Measurements from ENCODE around the gene SLC9A5.

DNA sequence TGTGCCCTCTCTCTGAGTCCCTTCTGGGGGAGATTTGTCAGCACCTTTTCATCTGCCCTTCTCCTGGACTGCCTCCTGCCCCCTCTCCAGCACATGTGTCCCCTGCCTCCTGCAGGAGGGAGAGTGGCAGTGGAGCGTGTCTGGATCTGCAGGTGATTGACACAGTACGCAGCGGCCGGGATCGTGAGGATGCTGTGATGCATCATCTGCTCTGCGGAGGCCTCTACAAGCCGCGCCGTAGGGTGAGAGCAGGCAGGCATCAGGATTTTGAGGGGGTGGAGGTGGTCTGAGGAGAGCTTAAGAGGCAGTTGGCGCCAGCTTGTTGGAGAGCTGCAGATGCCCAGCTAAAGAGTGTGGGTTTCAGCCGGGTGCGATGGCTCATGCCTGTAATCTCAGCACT lies 10.9 kb downstream of the SLC9A5 start:
- TF ChIP-seq, protein P1, sequence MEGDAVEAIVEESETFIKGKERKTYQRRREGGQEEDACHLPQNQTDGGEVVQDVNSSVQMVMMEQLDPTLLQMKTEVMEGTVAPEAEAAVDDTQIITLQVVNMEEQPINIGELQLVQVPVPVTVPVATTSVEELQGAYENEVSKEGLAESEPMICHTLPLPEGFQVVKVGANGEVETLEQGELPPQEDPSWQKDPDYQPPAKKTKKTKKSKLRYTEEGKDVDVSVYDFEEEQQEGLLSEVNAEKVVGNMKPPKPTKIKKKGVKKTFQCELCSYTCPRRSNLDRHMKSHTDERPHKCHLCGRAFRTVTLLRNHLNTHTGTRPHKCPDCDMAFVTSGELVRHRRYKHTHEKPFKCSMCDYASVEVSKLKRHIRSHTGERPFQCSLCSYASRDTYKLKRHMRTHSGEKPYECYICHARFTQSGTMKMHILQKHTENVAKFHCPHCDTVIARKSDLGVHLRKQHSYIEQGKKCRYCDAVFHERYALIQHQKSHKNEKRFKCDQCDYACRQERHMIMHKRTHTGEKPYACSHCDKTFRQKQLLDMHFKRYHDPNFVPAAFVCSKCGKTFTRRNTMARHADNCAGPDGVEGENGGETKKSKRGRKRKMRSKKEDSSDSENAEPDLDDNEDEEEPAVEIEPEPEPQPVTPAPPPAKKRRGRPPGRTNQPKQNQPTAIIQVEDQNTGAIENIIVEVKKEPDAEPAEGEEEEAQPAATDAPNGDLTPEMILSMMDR (IDR thresholded peaks at IDR 0.05; ENCODE audit: low read depth, low read length) = no peak
- no peak for TF ChIP-seq EZH2phosphoT487 (IDR thresholded peaks at IDR 0.05; ENCODE audit: low read depth)
